Measurements from ENCODE around the gene FBN1.

Gene FBN1

DNA sequence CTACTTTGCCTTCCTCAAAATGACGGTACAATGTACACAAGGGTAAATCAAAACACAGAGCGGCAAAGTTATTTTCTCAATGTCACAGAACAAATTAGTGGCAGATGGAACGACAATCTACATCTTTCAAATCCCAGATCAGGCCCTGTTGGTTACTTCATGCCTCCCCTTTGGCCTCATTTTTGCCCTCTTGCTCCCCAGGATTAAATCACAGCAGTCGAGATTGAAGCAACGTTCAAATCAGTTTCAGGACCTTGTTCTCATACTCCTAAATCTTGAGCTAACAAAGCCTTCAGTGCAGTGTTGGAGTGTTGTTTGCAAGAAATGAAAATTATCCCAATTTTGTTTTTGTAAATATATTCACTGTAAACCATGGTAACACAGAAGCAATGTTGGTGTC lies 91.4 kb downstream of the FBN1 start:
- DNase-seq (ENCODE audit: low read depth in 2 of 2): no peak

DNA sequence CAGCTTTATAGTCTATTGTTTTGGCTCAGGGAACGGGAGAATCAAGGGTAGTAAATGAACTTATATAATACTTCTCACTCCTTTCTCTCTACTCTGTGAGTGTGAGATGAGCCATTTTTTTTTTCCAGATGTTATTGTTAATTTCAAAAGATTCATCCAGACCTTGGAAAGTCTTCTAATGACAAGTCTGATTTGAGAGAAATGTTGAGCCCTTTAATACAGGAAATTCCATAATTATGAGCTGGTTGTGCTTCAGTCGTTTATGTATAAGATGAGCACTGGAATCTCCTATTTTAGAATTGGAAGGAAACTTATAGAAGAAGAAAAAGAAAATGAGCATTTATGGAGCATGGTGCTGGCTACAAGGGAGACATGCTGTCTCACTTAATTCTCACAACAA lies 92.0 kb downstream of the FBN1 start:
- no peak for DNase-seq (ENCODE audit: low read depth in 2 of 2)

DNA sequence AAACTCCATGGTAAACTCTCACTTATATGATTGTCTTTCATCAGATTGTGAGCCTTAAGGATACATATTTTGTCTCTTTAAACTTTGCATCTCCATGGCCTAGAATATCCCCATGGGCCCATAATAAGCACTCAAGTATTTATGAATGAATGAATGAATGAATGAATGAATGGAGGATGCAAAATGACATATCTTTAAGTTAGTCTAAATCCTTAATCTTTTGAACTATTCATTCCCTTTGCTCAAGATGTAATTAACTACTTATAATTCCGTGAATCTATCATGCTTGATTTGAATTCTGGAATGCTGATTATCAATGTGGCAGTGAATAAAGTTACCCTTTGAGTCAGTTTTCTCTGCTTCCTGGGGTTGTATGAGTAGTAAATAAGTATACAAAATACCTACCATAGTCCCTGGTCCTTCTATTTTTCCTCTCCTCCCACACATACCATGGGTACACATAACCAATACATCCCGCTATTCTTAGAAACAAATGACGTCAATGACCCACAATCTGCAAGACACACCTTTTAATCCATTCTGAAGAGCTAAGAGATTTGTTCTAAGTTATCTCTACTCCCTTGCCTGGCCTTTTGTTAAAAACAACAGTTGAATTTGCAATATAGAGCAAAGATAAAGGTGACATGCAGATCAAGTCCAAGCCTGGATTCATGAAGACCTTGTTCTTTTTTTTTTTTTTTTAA lies 94.5 kb downstream of the FBN1 start:
- no peak for DNase-seq (ENCODE audit: low read depth in 2 of 2)

DNA sequence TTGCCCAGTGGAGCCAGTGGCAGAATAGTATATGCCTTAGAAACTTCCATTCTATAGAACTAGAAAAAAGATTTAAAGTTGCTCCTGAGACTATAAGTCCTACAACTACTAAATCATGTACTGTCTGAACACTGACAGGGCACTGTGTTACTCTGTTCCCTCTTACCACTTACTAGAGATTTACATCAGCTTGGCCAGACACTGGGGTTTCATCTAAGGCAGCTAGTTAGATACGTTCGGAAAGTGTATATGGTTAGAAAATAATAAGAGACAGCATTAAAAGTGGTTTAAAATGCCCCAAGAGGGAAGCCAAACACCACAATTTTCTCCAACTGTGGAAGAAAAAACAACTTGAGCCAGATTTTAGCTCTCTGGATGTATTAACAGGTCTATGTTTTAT lies 97.1 kb downstream of the FBN1 start:
- DNase-seq (ENCODE audit: low read depth in 2 of 2): no peak

DNA sequence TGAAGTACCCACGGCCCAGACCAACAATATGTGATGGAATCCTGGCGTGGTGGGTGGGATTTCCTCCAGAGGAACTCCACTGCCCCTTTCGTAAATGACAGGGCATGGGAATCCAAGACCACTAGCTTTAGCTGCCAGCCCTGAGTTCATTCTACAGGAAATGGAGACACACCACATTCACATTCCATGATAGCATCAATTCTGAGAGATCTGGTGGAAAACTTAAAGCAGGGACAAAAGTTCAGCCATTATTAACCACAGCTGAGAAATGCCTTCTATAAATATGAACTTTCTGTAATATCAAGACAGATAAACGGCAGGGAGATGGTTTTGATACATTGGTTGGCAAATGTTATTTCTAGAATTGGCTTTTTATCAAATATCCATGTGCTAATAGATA lies 98.2 kb downstream of the FBN1 start:
- no peak for DNase-seq (ENCODE audit: low read depth in 2 of 2)

DNA sequence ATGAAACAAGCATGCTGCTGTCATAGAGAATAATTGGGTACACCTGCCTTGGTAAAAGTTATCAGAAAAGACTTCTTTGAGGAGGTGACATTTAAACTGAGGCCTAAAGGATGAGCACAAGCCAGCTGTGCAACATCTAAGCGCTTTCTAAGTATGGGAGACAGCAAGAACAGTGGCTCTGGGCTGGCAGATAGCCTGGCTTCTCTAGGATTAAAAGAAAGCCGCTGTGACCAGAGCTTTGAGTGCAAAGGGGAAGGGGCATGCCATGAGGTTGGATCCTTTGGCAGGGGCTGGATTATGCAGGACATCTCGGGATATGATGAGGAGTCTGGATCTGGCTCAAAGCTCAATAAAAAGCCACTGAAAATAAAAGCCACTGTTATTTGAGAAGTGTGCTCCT lies 99.2 kb downstream of the FBN1 start:
- DNase-seq (ENCODE audit: low read depth in 2 of 2): no peak

- DNase-seq (ENCODE audit: low read depth in 2 of 2): no peak
Observed at GRCh38 chr15:48544778-48545177, 100.7 kb downstream of the FBN1 start.

- no peak for DNase-seq (ENCODE audit: low read depth in 2 of 2)
Observed at GRCh38 chr15:48541341-48542278, 103.9 kb downstream of the FBN1 start.

GRCh38 chr15:48540756-48541155 lies 104.8 kb downstream of the FBN1 start:
- DNase-seq (ENCODE audit: low read depth in 2 of 2): no peak

DNA sequence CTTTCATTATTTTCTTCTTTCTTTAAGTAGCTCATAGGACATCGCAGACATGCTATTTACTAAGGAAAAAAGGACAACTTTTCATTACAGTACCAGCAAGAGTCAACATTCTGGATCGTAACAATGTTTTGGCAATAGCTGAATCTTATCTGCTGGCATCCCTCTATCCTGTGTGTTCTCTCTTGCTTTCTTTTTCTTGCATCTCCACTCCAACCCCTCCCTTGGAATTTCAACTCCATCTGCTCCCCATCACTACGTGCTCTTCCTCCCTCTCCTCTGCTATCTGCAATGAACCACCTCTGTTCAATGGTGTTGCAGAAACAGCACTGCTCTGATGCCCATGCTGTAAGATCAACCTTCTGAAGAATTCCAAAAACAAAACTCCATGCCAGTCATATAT lies 106.6 kb downstream of the FBN1 start:
- no peak for DNase-seq (ENCODE audit: low read depth in 2 of 2)

GRCh38 chr15:48537271-48538113 lies 108.0 kb downstream of the FBN1 start:
- DNase-seq (ENCODE audit: low read depth in 2 of 2): no peak

GRCh38 chr15:48536681-48537091 lies 108.8 kb downstream of the FBN1 start:
- no peak for DNase-seq (ENCODE audit: low read depth in 2 of 2)

DNA sequence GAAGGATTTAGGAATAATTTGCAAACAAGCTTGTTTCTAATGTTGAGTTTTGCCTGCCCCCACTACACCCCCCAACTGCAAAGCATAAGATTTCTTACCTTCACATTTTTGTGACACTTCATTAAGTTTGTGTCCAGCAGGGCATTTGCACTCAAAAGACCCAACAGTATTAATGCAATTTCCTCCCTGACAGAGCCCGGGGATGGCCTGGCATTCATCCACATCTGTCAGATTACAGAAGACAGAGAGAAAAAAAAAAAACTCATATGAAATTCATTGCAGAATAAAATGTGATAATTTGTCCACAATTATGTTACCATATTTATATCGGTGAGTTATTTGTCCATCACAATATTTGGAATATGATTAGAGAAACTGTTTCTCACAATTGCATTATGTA lies 111.5 kb downstream of the FBN1 start:
- DNase-seq (ENCODE audit: low read depth in 2 of 2): no peak

GRCh38 chr15:48532946-48533345 lies 112.6 kb downstream of the FBN1 start:
- DNase-seq (ENCODE audit: low read depth in 2 of 2): no peak

GRCh38 chr15:48530528-48530927 lies 115.0 kb downstream of the FBN1 start:
- DNase-seq (ENCODE audit: low read depth in 2 of 2): no peak

DNA sequence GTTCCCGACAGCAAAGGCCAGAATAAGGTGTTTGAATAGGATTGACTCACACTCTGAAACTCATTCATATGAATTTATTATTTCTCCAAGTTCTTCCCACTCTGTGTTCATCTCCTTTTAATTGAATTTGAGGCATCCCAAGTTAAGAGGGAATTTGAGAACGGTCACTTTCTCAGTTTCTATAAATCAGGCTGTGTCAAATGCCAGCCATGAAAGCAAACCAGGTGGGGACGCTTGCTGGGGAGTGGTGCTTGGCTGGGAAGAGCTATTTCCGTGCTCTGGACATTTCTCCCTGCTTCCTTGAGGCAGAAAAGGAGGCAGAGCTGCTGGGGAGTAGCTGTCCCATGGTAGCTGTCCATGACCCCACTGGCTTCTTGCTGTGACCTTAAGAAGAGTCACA lies 116.6 kb downstream of the FBN1 start:
- DNase-seq (ENCODE audit: low read depth in 2 of 2): no peak

DNA sequence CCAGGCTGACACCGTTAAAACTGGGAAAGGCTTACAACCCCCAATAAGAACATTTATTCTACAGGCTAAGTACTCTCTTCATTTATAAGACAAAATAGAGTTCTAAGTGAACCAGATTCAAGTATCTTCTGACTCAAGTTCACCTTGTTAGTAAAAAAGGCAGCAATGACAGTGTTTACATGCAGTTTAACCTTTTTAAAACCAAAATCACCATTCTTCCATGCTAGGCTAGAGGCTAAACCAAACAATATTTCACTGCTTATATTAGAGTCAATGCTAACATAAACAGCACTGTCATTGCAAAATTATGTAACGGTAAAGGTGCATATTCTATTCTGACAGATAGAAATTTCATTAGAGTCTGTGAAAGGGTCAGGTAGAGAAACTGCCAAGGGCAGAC lies 118.0 kb downstream of the FBN1 start:
- no peak for DNase-seq (ENCODE audit: low read depth in 2 of 2)

- DNase-seq (ENCODE audit: low read depth in 2 of 2): no peak
Observed at GRCh38 chr15:48522911-48523310, 122.6 kb downstream of the FBN1 start.

DNA sequence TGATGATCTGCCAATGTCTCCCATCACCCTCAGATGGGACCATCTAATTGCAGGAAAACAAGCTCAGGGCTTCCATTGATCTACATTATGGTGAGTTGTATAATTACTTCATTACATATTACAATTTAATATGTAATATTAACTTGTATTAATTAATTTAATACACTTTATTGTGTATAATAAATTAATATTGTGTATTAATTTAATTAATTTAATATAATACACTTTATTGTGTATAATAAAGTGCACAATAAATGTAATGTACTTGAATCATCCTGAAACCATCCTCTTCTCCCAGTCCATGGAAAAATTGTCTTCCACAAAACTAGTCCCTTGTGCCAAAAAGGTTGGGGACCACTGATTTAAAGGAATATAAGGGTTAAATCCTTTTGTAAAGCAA lies 123.4 kb downstream of the FBN1 start:
- DNase-seq (ENCODE audit: low read depth in 2 of 2): no peak

- no peak for DNase-seq (ENCODE audit: low read depth in 2 of 2)
Observed at GRCh38 chr15:48520376-48521155, 124.9 kb downstream of the FBN1 start.

- DNase-seq (ENCODE audit: low read depth in 2 of 2): no peak
Observed at GRCh38 chr15:48516121-48516520, 129.4 kb downstream of the FBN1 start.

All from stimulated activated CD8-positive, alpha-beta memory T cell treated with anti-CD3 and anti-CD28 coated beads, Interleukin-2, amount 100 ng/mL, for 1 hour (primary cell).